SU-DHL-6 (cell line): ENCODE results near the gene KLHL22.
"Not testable (repeated sequence)": the region's sequence is repeated elsewhere in the genome, so short reads cannot be mapped to it uniquely, and the experiment has no call there.

Experiments
- H2AFZ ChIP-seq: fragments of 200-600 bp; sonication (generic); 2 replicates; pipeline ENCODE4 v1.6.1; 2014; ENCODE audit warnings: low read depth, mild to moderate bottlenecking, moderate library complexity, mixed read lengths, antibody characterized with exemption, low read length; ENCODE audit not compliant: severe bottlenecking
- H3F3A ChIP-seq: fragments of 200-600 bp; shearing (Covaris generic); 2 replicates; pipeline ENCODE4 v1.6.0; 2016; ENCODE audit warnings: antibody characterized with exemption, mild to moderate bottlenecking; ENCODE audit not compliant: insufficient read depth
- H3K27ac ChIP-seq: fragments of 200-600 bp; sonication (generic); 2 replicates; pipeline ENCODE4 v1.5.1; 2016; ENCODE audit warnings: low read depth, mild to moderate bottlenecking, low read length, moderate library complexity, mixed read lengths
- H3K27me3 ChIP-seq: fragments of 200-600 bp; sonication (generic), shearing (Covaris generic); 2 replicates; pipeline ENCODE4 v1.6.0; 2014; ENCODE audit warnings: mild to moderate bottlenecking, low read length
- H3K36me3 ChIP-seq: fragments of 200-600 bp; sonication (generic); 2 replicates; pipeline ENCODE4 v1.6.1; 2014; ENCODE audit warnings: mild to moderate bottlenecking, low read length, mixed read lengths
- H3K4me2 ChIP-seq: fragments of 300-600, 200-600 bp; shearing (Covaris generic), sonication (generic); 2 replicates; pipeline ENCODE4 v1.6.0; 2014; ENCODE audit warnings: low read length, low read depth, mild to moderate bottlenecking; ENCODE audit not compliant: poor library complexity, severe bottlenecking
- H3K4me3 ChIP-seq: fragments of 200-600 bp; sonication (generic); 2 replicates; pipeline ENCODE4 v1.5.1; 2014; ENCODE audit warnings: antibody characterized with exemption, low read length, mild to moderate bottlenecking, mixed read lengths; ENCODE audit not compliant: insufficient read depth, poor library complexity, severe bottlenecking
- H3K79me2 ChIP-seq: fragments of 200-600 bp; sonication (generic); 2 replicates; pipeline ENCODE4 v1.6.1; 2014; ENCODE audit warnings: mild to moderate bottlenecking, low read length, moderate library complexity; ENCODE audit not compliant: insufficient read depth
- H3K9ac ChIP-seq: fragments of 200-600 bp; sonication (generic); 2 replicates; pipeline ENCODE4 v1.7.0; 2014; ENCODE audit warnings: mild to moderate bottlenecking, low read length
- H3K9me2 ChIP-seq: fragments of 200-600 bp; sonication (generic); replicated peaks from 2 replicates; pipeline ENCODE4 v1.6.1; 2014; ENCODE audit warnings: low read length; ENCODE audit not compliant: insufficient read depth
- H3K9me3 ChIP-seq: fragments of 200-600 bp; sonication (generic); 2 replicates; pipeline ENCODE4 v1.6.1; 2014; ENCODE audit warnings: low read length, mixed read lengths; ENCODE audit not compliant: insufficient read depth
- H4K20me1 ChIP-seq: fragments of 200-600 bp; sonication (generic); 2 replicates; pipeline ENCODE4 v1.6.1; 2014; ENCODE audit warnings: low read depth, mild to moderate bottlenecking, antibody characterized with exemption, low read length, moderate library complexity, mixed read lengths
- EZH2phosphoT487 ChIP-seq: fragments of 200-600 bp; sonication (generic), shearing (Covaris generic); conservative IDR thresholded peaks from 2 replicates; pipeline ENCODE4 v1.6.1; 2018; ENCODE audit warnings: mild to moderate bottlenecking, antibody characterized with exemption, low read length, moderate library complexity, mixed read lengths
- TF ChIP-seq, protein P1 (sequence below): fragments of 200-600 bp; sonication (generic); IDR thresholded peaks from one replicate; pipeline ENCODE4 v1.5.1; 2017; ENCODE audit warnings: antibody characterized with exemption, mild to moderate bottlenecking, low read length, moderate library complexity; ENCODE audit not compliant: insufficient read depth, poor library complexity, severe bottlenecking

The KLHL22 gene

DNA sequence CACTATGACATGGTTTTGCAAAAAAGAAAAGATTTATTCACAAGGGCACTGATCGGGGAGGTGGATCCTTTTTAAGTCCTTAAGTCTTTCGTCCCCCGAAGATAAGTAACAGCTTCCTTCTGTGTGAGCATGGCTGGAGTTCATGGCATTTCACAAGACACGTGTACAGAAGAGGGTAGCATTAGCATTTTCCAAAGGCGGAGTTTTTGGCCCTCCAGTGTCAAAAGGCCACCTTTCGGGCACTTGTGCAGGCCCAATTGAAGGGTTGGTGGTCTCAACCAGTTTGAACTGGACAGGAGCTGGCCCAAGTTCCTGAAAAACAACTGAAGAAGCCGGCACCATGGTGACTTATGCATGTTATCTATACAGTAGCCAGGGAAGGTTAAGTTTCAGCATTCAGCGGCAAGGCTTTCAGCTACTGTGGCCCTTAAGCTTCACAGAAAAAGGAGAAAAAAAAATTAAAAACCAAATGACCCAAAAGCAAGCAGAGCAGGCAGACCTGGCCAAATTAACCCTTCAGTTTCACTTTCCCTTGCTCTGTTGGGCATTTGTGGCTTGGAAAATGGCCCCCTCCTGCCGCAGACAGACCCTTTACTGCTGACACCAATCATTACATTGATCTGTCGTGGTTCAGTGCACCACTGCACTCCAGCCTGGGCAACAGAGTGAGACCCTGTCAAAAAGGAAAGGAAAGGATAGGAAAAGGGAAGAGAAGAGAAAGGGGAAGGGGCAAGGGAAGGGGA is 83.0 kb downstream of the KLHL22 start:
- Histone ChIP-seq H3K79me2 (no peaks in the 10 kb centered on the region), H3K27me3 (no peaks in the 10 kb centered on the region), H3K4me2 (no peak overlapping the region), H3K9ac (no peak overlapping the region), H3K4me3 (no peak overlapping the region), H3K9me2 (no peaks in the 10 kb centered on the region), H3K9me3 (no peaks in the 10 kb centered on the region), H3K36me3 (no peaks in the 10 kb centered on the region), H4K20me1 (no peaks in the 10 kb centered on the region), H3F3A (no peaks in the 10 kb centered on the region), H2AFZ (no peak overlapping the region), H3K27ac (no peak overlapping the region)
- TF ChIP-seq, protein P1, sequence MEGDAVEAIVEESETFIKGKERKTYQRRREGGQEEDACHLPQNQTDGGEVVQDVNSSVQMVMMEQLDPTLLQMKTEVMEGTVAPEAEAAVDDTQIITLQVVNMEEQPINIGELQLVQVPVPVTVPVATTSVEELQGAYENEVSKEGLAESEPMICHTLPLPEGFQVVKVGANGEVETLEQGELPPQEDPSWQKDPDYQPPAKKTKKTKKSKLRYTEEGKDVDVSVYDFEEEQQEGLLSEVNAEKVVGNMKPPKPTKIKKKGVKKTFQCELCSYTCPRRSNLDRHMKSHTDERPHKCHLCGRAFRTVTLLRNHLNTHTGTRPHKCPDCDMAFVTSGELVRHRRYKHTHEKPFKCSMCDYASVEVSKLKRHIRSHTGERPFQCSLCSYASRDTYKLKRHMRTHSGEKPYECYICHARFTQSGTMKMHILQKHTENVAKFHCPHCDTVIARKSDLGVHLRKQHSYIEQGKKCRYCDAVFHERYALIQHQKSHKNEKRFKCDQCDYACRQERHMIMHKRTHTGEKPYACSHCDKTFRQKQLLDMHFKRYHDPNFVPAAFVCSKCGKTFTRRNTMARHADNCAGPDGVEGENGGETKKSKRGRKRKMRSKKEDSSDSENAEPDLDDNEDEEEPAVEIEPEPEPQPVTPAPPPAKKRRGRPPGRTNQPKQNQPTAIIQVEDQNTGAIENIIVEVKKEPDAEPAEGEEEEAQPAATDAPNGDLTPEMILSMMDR: no peak
- no peak for TF ChIP-seq EZH2phosphoT487

DNA sequence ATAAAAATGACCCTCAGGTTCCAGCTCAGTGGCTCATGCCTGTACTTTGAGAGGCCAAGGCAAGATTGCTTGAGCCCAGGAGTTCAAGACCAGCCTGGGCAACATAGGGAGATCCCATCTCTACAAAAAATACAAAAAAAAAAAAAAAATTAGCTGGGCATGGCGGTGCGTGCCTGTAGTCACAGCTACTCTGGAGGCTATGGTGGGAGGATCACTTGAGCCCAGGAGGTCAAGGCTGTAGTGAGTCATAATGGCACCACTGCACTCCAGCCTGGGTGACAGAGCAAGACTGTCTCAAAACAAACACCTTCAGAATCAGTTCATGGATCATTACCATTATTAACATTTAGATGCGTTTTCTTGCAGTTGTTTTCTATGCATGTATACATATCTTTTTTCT is 86.2 kb downstream of the KLHL22 start:
- not testable (repeated sequence) for H3K4me2 ChIP-seq, H4K20me1 ChIP-seq, H3K79me2 ChIP-seq, H3K27ac ChIP-seq, H3K9me3 ChIP-seq, H3K4me3 ChIP-seq, H3K9ac ChIP-seq, H3F3A ChIP-seq, H3K27me3 ChIP-seq, H3K9me2 ChIP-seq, H3K36me3 ChIP-seq, H2AFZ ChIP-seq

DNA sequence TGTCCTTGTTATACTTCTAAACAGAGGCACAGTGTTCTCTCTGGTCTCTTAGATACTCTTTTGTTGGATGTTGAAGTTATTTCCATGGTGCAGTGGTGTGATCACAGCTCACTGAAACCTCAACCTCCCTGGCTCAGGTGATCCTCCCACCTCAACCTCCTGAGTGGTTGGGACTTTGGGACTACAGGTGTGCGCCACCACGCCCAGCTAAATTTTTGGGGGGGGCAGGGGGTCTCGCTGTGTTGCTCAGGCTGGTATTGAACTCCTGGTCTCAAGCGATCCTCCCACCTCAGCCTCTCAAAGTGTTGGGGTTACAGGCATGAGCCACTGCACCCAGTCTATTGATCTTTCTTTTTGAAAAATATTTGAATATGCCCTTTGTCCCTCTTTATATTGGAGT is 86.7 kb downstream of the KLHL22 start:
- Histone ChIP-seq H3K9ac (no peak overlapping the region), H4K20me1 (no peaks in the 10 kb centered on the region), H3K4me2 (no peak overlapping the region), H3K9me3 (no peaks in the 10 kb centered on the region), H3K27me3 (no peaks in the 10 kb centered on the region), H2AFZ (no peak overlapping the region), H3K9me2 (no peaks in the 10 kb centered on the region), H3K4me3 (no peak overlapping the region), H3F3A (no peaks in the 10 kb centered on the region), H3K36me3 (no peaks in the 10 kb centered on the region), H3K79me2 (no peaks in the 10 kb centered on the region), H3K27ac (no peak overlapping the region)
- TF ChIP-seq EZH2phosphoT487: no peak
- TF ChIP-seq, protein P1: no peak

DNA sequence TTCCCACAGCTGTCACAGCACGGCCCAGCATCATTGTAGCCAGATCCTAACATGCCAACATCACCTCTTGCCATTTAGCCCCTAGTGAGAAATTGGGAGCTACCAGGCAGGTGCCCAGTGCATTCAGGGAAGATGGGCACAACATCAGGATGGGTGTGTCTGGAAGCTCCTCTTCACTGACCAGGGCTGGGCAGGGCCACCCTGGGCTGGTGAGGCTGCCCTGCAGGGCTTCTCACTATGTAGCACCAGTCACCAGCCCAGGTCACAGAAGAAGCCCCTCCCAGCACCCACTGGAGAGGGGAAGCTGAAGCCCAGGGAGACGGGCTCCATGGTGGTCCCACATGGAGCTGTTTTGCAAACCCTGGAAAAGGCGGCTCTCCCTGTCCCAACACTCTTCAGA is 87.8 kb downstream of the KLHL22 start:
- TF ChIP-seq, protein P1: no peak
- TF ChIP-seq EZH2phosphoT487: no peak
- Histone ChIP-seq H3K36me3 (no peaks in the 10 kb centered on the region), H3K27ac (no peak overlapping the region), H3K79me2 (no peaks in the 10 kb centered on the region), H3F3A (no peaks in the 10 kb centered on the region), H3K4me2 (no peak overlapping the region), H3K4me3 (no peak overlapping the region), H3K27me3 (no peaks in the 10 kb centered on the region), H3K9me2 (no peaks in the 10 kb centered on the region), H4K20me1 (no peaks in the 10 kb centered on the region), H3K9me3 (no peaks in the 10 kb centered on the region), H3K9ac (no peak overlapping the region), H2AFZ (no peak overlapping the region)
